Esophagus squamous epithelium (tissue), 4 donors: ENCODE results near the gene TNS1.

ENCODE experiments used
- POLR2A ChIP-seq, 4 donors: fragments of 450-650 bp; IDR thresholded peaks; one replicate each; pipeline ENCODE4 v1.6.1; 2017; ENCODE audit warnings: antibody characterized with exemption in 4 of 4, mild to moderate bottlenecking in 4 of 4, moderate library complexity in 3 of 4
- TF ChIP-seq, protein P1 (sequence below), 6 experiments: fragments of 450-650 bp in 4 of 6; fragments of 200-600 bp in 2 of 6; sonication (generic) in 2 of 6; IDR thresholded peaks; one replicate each; pipeline ENCODE4 v1.5.1; 2016 to 2019; ENCODE audit warnings: antibody characterized with exemption in 6 of 6, mild to moderate bottlenecking in 4 of 6, moderate library complexity in 4 of 6

DNA sequence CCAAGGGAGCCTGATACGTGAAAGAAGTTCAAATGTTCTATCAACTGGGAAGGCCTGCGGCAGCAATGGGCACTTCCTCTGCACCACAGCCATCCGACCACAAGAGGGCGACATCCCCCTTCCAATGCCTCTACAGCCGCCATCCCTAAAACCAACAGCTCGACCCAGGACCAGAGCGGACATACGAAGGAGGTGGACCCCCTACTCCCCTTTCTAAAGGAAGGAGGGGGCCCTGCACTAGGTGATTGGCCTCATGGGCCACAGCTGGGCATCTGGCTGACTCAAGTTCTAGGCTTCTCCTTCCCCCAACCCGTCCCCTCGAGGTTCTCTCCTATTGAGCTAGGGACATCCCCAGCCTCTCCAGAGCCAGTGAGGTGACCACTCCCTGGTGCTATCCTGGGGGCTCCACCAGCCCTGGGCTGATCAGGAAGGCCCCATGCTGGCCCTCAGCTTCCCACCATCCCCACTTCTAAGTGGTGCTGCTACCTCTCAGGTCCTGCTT is 217.2 kb downstream of the TNS1 start:
- TF ChIP-seq, protein P1, sequence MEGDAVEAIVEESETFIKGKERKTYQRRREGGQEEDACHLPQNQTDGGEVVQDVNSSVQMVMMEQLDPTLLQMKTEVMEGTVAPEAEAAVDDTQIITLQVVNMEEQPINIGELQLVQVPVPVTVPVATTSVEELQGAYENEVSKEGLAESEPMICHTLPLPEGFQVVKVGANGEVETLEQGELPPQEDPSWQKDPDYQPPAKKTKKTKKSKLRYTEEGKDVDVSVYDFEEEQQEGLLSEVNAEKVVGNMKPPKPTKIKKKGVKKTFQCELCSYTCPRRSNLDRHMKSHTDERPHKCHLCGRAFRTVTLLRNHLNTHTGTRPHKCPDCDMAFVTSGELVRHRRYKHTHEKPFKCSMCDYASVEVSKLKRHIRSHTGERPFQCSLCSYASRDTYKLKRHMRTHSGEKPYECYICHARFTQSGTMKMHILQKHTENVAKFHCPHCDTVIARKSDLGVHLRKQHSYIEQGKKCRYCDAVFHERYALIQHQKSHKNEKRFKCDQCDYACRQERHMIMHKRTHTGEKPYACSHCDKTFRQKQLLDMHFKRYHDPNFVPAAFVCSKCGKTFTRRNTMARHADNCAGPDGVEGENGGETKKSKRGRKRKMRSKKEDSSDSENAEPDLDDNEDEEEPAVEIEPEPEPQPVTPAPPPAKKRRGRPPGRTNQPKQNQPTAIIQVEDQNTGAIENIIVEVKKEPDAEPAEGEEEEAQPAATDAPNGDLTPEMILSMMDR (IDR thresholded peaks at IDR 0.05), result peak; percentile 92 to 97 (median 94)
- TF ChIP-seq POLR2A (IDR thresholded peaks at IDR 0.05), result no peak
